Brain microvascular endothelial cell (primary cell): ENCODE results near the gene MYF6.

ENCODE experiments used
- DNase-seq: peaks from one replicate; pipeline ENCODE4 v3.0.0-alpha.2; 2020
- H3K27ac ChIP-seq: fragments of 250-450 bp; sonication (Bioruptor Pico); 2 replicates; pipeline ENCODE4 v1.5.1; 2020; ENCODE audit warnings: mild to moderate bottlenecking, moderate library complexity
- H3K27me3 ChIP-seq: fragments of 250-450 bp; sonication (Bioruptor Pico); replicated peaks from 2 replicates; pipeline ENCODE4 v1.5.1; 2020; ENCODE audit warnings: mild to moderate bottlenecking
- H3K36me3 ChIP-seq: fragments of 250-450 bp; sonication (Bioruptor Pico); replicated peaks from 2 replicates; pipeline ENCODE4 v1.5.1; 2020; ENCODE audit warnings: mild to moderate bottlenecking
- H3K4me3 ChIP-seq: 2 replicates; pipeline ENCODE4 v1.5.1; 2011; ENCODE audit warnings: low read depth, mild to moderate bottlenecking, control low read depth, low read length, moderate library complexity
- CTCF ChIP-seq: IDR thresholded peaks from 2 replicates; pipeline ENCODE4 v1.5.1; 2011; ENCODE audit warnings: low read depth, mild to moderate bottlenecking, moderate library complexity, low read length, control low read depth, inconsistent platforms; ENCODE audit errors: missing control alignments
- in situ Hi-C: cut with HindIII; loops from 2 replicates; pipeline ENCODE4 v1.10.0; 2017; ENCODE audit warnings: low sequenced_read_pairs, low pct_ligation_motif_present

MYF6 gene

GRCh38 chr12:80707830-80708258 lies 410 bp downstream of the MYF6 start:
- DNase-seq = no peak
- peak overlapping the region; percentile 46 for H3K4me3 ChIP-seq
- no peaks in the 10 kb centered on the region for H3K27me3 ChIP-seq
- in situ Hi-C loops = no loop called here
- no peak for TF ChIP-seq CTCF
- H3K36me3 ChIP-seq = no peaks in the 10 kb centered on the region
- H3K27ac ChIP-seq = no peak overlapping the region

GRCh38 chr12:80708259-80708974 lies 983 bp downstream of the MYF6 start:
- in situ Hi-C loops = no loop called here
- no peak for DNase-seq
- no peak for TF ChIP-seq CTCF
- H3K36me3 ChIP-seq = no peaks in the 10 kb centered on the region
- no peak overlapping the region for H3K27ac ChIP-seq
- H3K27me3 ChIP-seq = no peaks in the 10 kb centered on the region
- H3K4me3 ChIP-seq = peak overlapping the region; percentile 46

- peak overlapping the region; percentile 46 for H3K4me3 ChIP-seq
- H3K27ac ChIP-seq = no peak overlapping the region
These were observed 1.5 kb downstream of the MYF6 start for GRCh38 chr12:80708975-80709328.

GRCh38 chr12:80709811-80710726 lies 2.6 kb downstream of the MYF6 start:
- Histone ChIP-seq H3K36me3 (no peaks in the 10 kb centered on the region), H3K4me3 (no peak overlapping the region), H3K27me3 (no peaks in the 10 kb centered on the region), H3K27ac (no peak overlapping the region)
- DNase-seq = no peak
- TF ChIP-seq CTCF = peak; percentile 72
- in situ Hi-C loops = no loop called here

More at GRCh38 chr12:80708975-80709328, 1.5 kb downstream of the MYF6 start:
- DNase-seq = no peak
- in situ Hi-C loops = no loop called here
- Histone ChIP-seq H3K27me3 (no peaks in the 10 kb centered on the region), H3K36me3 (no peaks in the 10 kb centered on the region)
- no peak for TF ChIP-seq CTCF

- Histone ChIP-seq H3K27ac (no peak overlapping the region), H3K27me3 (no peaks in the 10 kb centered on the region)
- in situ Hi-C loops = no loop called here
These were observed 3.5 kb downstream of the MYF6 start for GRCh38 chr12:80710727-80711449.

More at GRCh38 chr12:80710727-80711449, 3.5 kb downstream of the MYF6 start:
- no peak overlapping the region for H3K4me3 ChIP-seq
- no peak for DNase-seq
- no peaks in the 10 kb centered on the region for H3K36me3 ChIP-seq
- no peak for TF ChIP-seq CTCF
